Caco-2 (cell line): ENCODE data around the gene CSH1. TPM values are rescaled to one million over a fixed set of nuclear protein-coding genes. Genes with fewer than 3 reads are reported as not detected.

Source experiments
- BruUV-seq: library from RNA; stranded (reverse); fragments of 400-500 nt; replicated peaks from 2 replicates; lab custom pipeline; 2021; lab: Mats Ljungman, UMichigan
- CTCF ChIA-PET: fragments of 300-600 bp; sonication (Branson Sonifier 250); formaldehyde crosslinking; loops from one replicate; lab custom pipeline; 2022; ENCODE audit warnings: antibody characterized with exemption; lab: Charles Lee
- POLR2A ChIA-PET: fragments of 300-600 bp; sonication (Branson Sonifier 250); formaldehyde crosslinking; loops from one replicate; lab custom pipeline; 2022; ENCODE audit warnings: antibody characterized with exemption; lab: Charles Lee
- DNase-seq, 2 experiments: peaks; one replicate each; pipeline versions ENCODE4 v3.0.0 to v3.0.0-alpha.2; 2020 to 2022
- H3K27me3 ChIP-seq: replicated peaks from 2 replicates; pipeline ENCODE4 v1.6.0; 2011; ENCODE audit warnings: low read length; ENCODE audit not compliant: control insufficient read depth, insufficient read depth
- H3K36me3 ChIP-seq: 2 replicates; pipeline ENCODE4 v1.5.1; 2011; ENCODE audit warnings: low read length; ENCODE audit not compliant: control insufficient read depth, insufficient read depth
- H3K4me1 ChIP-seq: fragments of 250-450 bp; sonication (Bioruptor Pico); 2 replicates; pipeline ENCODE4 v1.5.1; 2020; ENCODE audit warnings: mild to moderate bottlenecking
- H3K4me3 ChIP-seq: 2 replicates; pipeline ENCODE4 v1.5.1; 2011; ENCODE audit warnings: low read depth, mild to moderate bottlenecking, control low read depth, low read length
- H3K9me3 ChIP-seq: fragments of 250-450 bp; sonication (Bioruptor Pico); 2 replicates; pipeline ENCODE4 v1.5.1; 2020; ENCODE audit warnings: mild to moderate bottlenecking, moderate library complexity
- H3K27ac Mint-ChIP-seq: one replicate; pipeline ENCODE4 v1.8.0; 2022; ENCODE audit warnings: mixed read lengths; ENCODE audit not compliant: unreplicated experiment
- H3K27me3 Mint-ChIP-seq: one replicate; pipeline ENCODE4 v1.8.0; 2022; ENCODE audit warnings: mixed read lengths; ENCODE audit not compliant: insufficient read depth, unreplicated experiment
- H3K36me3 Mint-ChIP-seq: one replicate; pipeline ENCODE4 v1.8.0; 2022; ENCODE audit warnings: mild to moderate bottlenecking, mixed read lengths; ENCODE audit not compliant: insufficient read depth, unreplicated experiment
- H3K4me1 Mint-ChIP-seq: one replicate; pipeline ENCODE4 v1.8.0; 2022; ENCODE audit warnings: low read depth, mixed read lengths; ENCODE audit not compliant: unreplicated experiment
- H3K4me3 Mint-ChIP-seq: one replicate; pipeline ENCODE4 v1.8.0; 2022; ENCODE audit warnings: mild to moderate bottlenecking, moderate library complexity, mixed read lengths; ENCODE audit not compliant: unreplicated experiment
- H3K9me3 Mint-ChIP-seq: one replicate; pipeline ENCODE4 v1.8.0; 2022; ENCODE audit warnings: mixed read lengths; ENCODE audit not compliant: unreplicated experiment
- CTCF ChIP-seq, 2 experiments: fragments of 200-600 bp in 1 of 2; IDR thresholded peaks; 1 replicate in 1 of 2; 2 replicates in 1 of 2; pipeline versions ENCODE4 v1.5.1 to v1.8.0; 2011 to 2022; ENCODE audit warnings: antibody characterized with exemption in 1 of 2, control low read depth in 1 of 2, inconsistent platforms in 1 of 2, low read depth in 1 of 2, low read length in 1 of 2, mild to moderate bottlenecking in 1 of 2, moderate library complexity in 1 of 2; ENCODE audit not compliant: insufficient read depth in 1 of 2, severe bottlenecking in 1 of 2, unreplicated experiment in 1 of 2
- intact Hi-C: fragments of 100-400 bp; cut with micrococcal nuclease; formaldehyde crosslinking; loops from one replicate; pipeline ENCODE4 v1.10.0; 2022; ENCODE audit not compliant: unreplicated experiment
- total RNA-seq: library from RNA; stranded (reverse); gene quantifications from 2 replicates; pipeline ENCODE4 v1.2.3, GENCODE V29; 2022

CSH1 gene
- total RNA-seq, 1 experiment from 2014 or later, result not detected

GRCh38 chr17:63845509-63845908 lies 50.9 kb downstream of the CSH1 start:
- no peaks in the 10 kb centered on the region for H3K36me3 ChIP-seq
- no peak for TF ChIP-seq CTCF (IDR thresholded peaks at IDR 0.05; ENCODE audit: insufficient read depth in 1 of 2, low read depth in 1 of 2, low read length in 1 of 2, severe bottlenecking in 1 of 2, unreplicated experiment in 1 of 2)
- POLR2A ChIA-PET, result no interaction called here
- H3K4me1 ChIP-seq, result peaks cover 18% of the 10 kb centered on the region
- no TSS peak for BruUV-seq
- Mint-ChIP-seq H3K27me3 (no peaks in the 10 kb centered on the region), H3K9me3 (no peaks in the 10 kb centered on the region), H3K4me1 (peaks cover 23% of the 10 kb centered on the region), H3K27ac (no peak overlapping the region), H3K36me3 (peaks cover 50% of the 10 kb centered on the region), H3K4me3 (no peak overlapping the region)
- no peak overlapping the region for H3K4me3 ChIP-seq
- DNase-seq, result no peak
- no peaks in the 10 kb centered on the region for H3K9me3 ChIP-seq
- H3K27me3 ChIP-seq, result no peaks in the 10 kb centered on the region
- CTCF ChIA-PET, result no interaction called here
- intact Hi-C loops, result loop anchor here (10.0 kb wide), 1 partner anchor 221 kb away; the partner anchor contains the start of gene MAP3K3

Other genes starting within 250 kb of the CSH1 start
- gene LIMD2, start 196.4 kb downstream of the CSH1 start, total RNA-seq, result 4.1 and 5.1 TPM in 2 replicates
- 23.4 and 24.7 TPM in 2 replicates for gene STRADA, start 154.8 kb downstream of the CSH1 start, total RNA-seq
- gene CCDC47, start 123.0 kb downstream of the CSH1 start, total RNA-seq, result 125 and 129 TPM in 2 replicates
- 179 and 183 TPM in 2 replicates for gene DDX42, start 122.4 kb downstream of the CSH1 start, total RNA-seq
- 197 TPM in 2 replicates for gene PSMC5, start 69.1 kb downstream of the CSH1 start, total RNA-seq
- gene FTSJ3, start 68.9 kb downstream of the CSH1 start, total RNA-seq, result 75.9 and 76.3 TPM in 2 replicates
- gene SMARCD2, start 53.9 kb downstream of the CSH1 start, total RNA-seq, result 134 TPM in 2 replicates
- not detected in 2 replicates for gene CSH2, start 22.9 kb downstream of the CSH1 start, total RNA-seq
- not detected in 2 replicates for gene GH2, start 14.6 kb downstream of the CSH1 start, total RNA-seq
- not detected in 2 replicates for gene CSHL1, start 14.7 kb upstream of the CSH1 start, total RNA-seq
- not detected in 2 replicates for gene GH1, start 22.3 kb upstream of the CSH1 start, total RNA-seq
- not detected in 2 replicates for gene CD79B, start 35.8 kb upstream of the CSH1 start, total RNA-seq
- gene SCN4A, start 76.3 kb upstream of the CSH1 start, total RNA-seq, result not detected in 2 replicates
- not detected in 2 replicates for gene PRR29, start 101.8 kb upstream of the CSH1 start, total RNA-seq
- gene ICAM2, start 124.1 kb upstream of the CSH1 start, total RNA-seq, result 1.9 and 2.0 TPM in 2 replicates
- 24.3 and 27.5 TPM in 2 replicates for gene ERN1, start 233.6 kb upstream of the CSH1 start, total RNA-seq